Left renal pelvis (tissue), 4 donors: ENCODE data around the gene KAT6B. TPM values are rescaled to one million over a fixed set of nuclear protein-coding genes. Genes with fewer than 3 reads are reported as not detected.

Experiments
- DNase-seq, 4 donors: peaks; one replicate each; pipeline ENCODE4 v3.0.0-alpha.2; 2013; ENCODE audit warnings: low read depth in 4 of 4, low spot score in 3 of 4
- polyA plus RNA-seq, 4 donors: library from polyadenylated mRNA; unstranded; fragments of 120-200 nt; gene quantifications; one replicate each; pipeline ENCODE4 v1.2.1, GENCODE V29; 2013; ENCODE audit not compliant: insufficient read length in 4 of 4

KAT6B gene
- polyA plus RNA-seq, 4 donors, result 42.9 to 47.5 (median 45.5) TPM

- no peak for DNase-seq
Measured at GRCh38 chr10:74822521-74823089, 3.8 kb upstream of the KAT6B start.

GRCh38 chr10:74823791-74824183, 2.6 kb upstream of the KAT6B start:
- no peak for DNase-seq

- no peak for DNase-seq
Measured at GRCh38 chr10:74824184-74824899, 2.1 kb upstream of the KAT6B start.

- no peak for DNase-seq
Measured at GRCh38 chr10:74824900-74825370, 1.5 kb upstream of the KAT6B start.

- DNase-seq, result peak in 2 of 4 donors; percentile 27 to 45
Measured at GRCh38 chr10:74825371-74826141, 844 bp upstream of the KAT6B start.

- DNase-seq, result no peak
Measured at GRCh38 chr10:74827045-74827441, 643 bp downstream of the KAT6B start.

GRCh38 chr10:74827694-74828093, 1.3 kb downstream of the KAT6B start:
- no peak for DNase-seq

GRCh38 chr10:74828946-74829345, 2.5 kb downstream of the KAT6B start:
- no peak for DNase-seq

- no peak for DNase-seq
Measured at GRCh38 chr10:74831518-74832120, 5.2 kb downstream of the KAT6B start.

- no peak for DNase-seq
Measured at GRCh38 chr10:74835963-74836362, 9.6 kb downstream of the KAT6B start.

- DNase-seq, result no peak
Measured at GRCh38 chr10:74836877-74837276, 10.5 kb downstream of the KAT6B start.

- DNase-seq, result no peak
Measured at GRCh38 chr10:74837743-74838142, 11.3 kb downstream of the KAT6B start.

GRCh38 chr10:74839708-74840107, 13.3 kb downstream of the KAT6B start:
- DNase-seq, result no peak

- no peak for DNase-seq
Measured at GRCh38 chr10:74841265-74841973, 15.0 kb downstream of the KAT6B start.

GRCh38 chr10:74842301-74842954, 16.0 kb downstream of the KAT6B start:
- DNase-seq, result no peak

GRCh38 chr10:74846958-74847357, 20.6 kb downstream of the KAT6B start:
- no peak for DNase-seq

GRCh38 chr10:74851831-74852230, 25.4 kb downstream of the KAT6B start:
- no peak for DNase-seq

- DNase-seq, result no peak
Measured at GRCh38 chr10:74852381-74852780, 26.0 kb downstream of the KAT6B start.

GRCh38 chr10:74854610-74855009, 28.2 kb downstream of the KAT6B start:
- peak in 1 of 4 donors; percentile 22 for DNase-seq

- DNase-seq, result no peak
Measured at GRCh38 chr10:74855027-74855426, 28.6 kb downstream of the KAT6B start.
